Measurements from ENCODE around the gene ARVCF.

DNA sequence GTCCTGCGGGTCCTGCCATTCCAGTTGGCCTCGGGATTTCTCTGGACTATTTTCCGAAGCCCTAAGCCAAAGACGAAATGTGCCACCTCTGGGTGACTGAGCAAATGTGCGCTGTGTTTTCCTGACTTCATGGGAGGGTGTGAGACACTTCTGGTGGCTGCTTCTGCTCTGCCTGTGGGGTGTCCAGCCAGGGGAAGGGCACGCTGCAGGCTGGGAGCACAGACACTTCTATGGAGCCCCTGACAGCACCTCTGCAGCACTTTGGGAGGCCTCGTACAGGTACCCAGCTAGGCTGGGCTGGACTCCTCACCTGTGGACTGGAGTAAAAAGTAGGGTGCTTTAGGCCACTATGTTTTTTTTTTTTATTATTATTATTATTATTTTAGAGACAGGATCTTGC is 22.0 kb upstream of the ARVCF start:
- TF ChIP-seq, protein P1, sequence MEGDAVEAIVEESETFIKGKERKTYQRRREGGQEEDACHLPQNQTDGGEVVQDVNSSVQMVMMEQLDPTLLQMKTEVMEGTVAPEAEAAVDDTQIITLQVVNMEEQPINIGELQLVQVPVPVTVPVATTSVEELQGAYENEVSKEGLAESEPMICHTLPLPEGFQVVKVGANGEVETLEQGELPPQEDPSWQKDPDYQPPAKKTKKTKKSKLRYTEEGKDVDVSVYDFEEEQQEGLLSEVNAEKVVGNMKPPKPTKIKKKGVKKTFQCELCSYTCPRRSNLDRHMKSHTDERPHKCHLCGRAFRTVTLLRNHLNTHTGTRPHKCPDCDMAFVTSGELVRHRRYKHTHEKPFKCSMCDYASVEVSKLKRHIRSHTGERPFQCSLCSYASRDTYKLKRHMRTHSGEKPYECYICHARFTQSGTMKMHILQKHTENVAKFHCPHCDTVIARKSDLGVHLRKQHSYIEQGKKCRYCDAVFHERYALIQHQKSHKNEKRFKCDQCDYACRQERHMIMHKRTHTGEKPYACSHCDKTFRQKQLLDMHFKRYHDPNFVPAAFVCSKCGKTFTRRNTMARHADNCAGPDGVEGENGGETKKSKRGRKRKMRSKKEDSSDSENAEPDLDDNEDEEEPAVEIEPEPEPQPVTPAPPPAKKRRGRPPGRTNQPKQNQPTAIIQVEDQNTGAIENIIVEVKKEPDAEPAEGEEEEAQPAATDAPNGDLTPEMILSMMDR (IDR thresholded peaks at IDR 0.05; ENCODE audit: poor library complexity, severe bottlenecking): no peak
- TF ChIP-seq TAF1 (IDR thresholded peaks at IDR 0.05; ENCODE audit: low read depth): no peak
- TF ChIP-seq, protein P2, sequence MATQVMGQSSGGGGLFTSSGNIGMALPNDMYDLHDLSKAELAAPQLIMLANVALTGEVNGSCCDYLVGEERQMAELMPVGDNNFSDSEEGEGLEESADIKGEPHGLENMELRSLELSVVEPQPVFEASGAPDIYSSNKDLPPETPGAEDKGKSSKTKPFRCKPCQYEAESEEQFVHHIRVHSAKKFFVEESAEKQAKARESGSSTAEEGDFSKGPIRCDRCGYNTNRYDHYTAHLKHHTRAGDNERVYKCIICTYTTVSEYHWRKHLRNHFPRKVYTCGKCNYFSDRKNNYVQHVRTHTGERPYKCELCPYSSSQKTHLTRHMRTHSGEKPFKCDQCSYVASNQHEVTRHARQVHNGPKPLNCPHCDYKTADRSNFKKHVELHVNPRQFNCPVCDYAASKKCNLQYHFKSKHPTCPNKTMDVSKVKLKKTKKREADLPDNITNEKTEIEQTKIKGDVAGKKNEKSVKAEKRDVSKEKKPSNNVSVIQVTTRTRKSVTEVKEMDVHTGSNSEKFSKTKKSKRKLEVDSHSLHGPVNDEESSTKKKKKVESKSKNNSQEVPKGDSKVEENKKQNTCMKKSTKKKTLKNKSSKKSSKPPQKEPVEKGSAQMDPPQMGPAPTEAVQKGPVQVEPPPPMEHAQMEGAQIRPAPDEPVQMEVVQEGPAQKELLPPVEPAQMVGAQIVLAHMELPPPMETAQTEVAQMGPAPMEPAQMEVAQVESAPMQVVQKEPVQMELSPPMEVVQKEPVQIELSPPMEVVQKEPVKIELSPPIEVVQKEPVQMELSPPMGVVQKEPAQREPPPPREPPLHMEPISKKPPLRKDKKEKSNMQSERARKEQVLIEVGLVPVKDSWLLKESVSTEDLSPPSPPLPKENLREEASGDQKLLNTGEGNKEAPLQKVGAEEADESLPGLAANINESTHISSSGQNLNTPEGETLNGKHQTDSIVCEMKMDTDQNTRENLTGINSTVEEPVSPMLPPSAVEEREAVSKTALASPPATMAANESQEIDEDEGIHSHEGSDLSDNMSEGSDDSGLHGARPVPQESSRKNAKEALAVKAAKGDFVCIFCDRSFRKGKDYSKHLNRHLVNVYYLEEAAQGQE (IDR thresholded peaks at IDR 0.05; ENCODE audit: borderline replicate concordance): no peak

Measured in neural cell (in vitro differentiated cells).